ENCODE data around the gene FAM50B. TPM values are rescaled to one million over a fixed set of nuclear protein-coding genes. Genes with fewer than 3 reads are reported as not detected.

Gene FAM50B
- total and polyA plus RNA-seq, 2 donors (not counting 1 experiment from before 2014, with no cell fraction given): 4.2 to 9.8 TPM

GRCh38 chr6:3891883-3892282 lies 42.7 kb downstream of the FAM50B start:
- H4K20me1 ChIP-seq (ENCODE audit: control insufficient read depth, insufficient read depth, low read length, poor library complexity, severe bottlenecking): no peaks in the 10 kb centered on the region
- intact Hi-C loops (cut with micrococcal nuclease): no loop called here
- H2AFZ ChIP-seq (ENCODE audit: insufficient read depth, low read depth, low read length, poor library complexity, severe bottlenecking): no peak overlapping the region
- no peak overlapping the region for H3K4me2 ChIP-seq (replicated peaks; ENCODE audit: low read depth, low read length, poor library complexity, severe bottlenecking)
- Mint-ChIP-seq H3K9me3 (ENCODE audit: insufficient read depth) (no peaks in the 10 kb centered on the region), H3K4me3 (no peak overlapping the region), H3K27ac (no peak overlapping the region), H3K27me3 (no peaks in the 10 kb centered on the region), H3K4me1 (no peaks in the 10 kb centered on the region)
- TF ChIP-seq CTCF (IDR thresholded peaks at IDR 0.05): no peak
- H3K27me3 ChIP-seq (replicated peaks in 1 of 4; ENCODE audit: control extremely low read depth in 1 of 4, control insufficient read depth in 3 of 4, insufficient read depth in 4 of 4, low read length in 3 of 4): no peaks in the 10 kb centered on the region
- ChIA-PET CTCF (interaction anchor here (0.6 to 0.7 kb wide), 2 partner anchors 31 to 36 kb away, joined by 3 read pairs; no protein-coding TSS in a partner anchor), POLR2A (no interaction called here)
- no peaks in the 10 kb centered on the region for H3K79me2 ChIP-seq (ENCODE audit: control insufficient read depth, insufficient read depth, low read length)
- DNase-seq (no peak), ATAC-seq (ENCODE audit: low read depth) (no peak)
- no peak overlapping the region for H3K4me3 ChIP-seq (ENCODE audit: control extremely low read depth in 1 of 5, extremely low read depth in 1 of 5, insufficient read depth in 1 of 5, low read depth in 2 of 5, low read length in 4 of 5)
- H3K36me3 ChIP-seq (replicated peaks in 1 of 2; ENCODE audit: control extremely low read depth in 1 of 2, control insufficient read depth in 1 of 2, extremely low read depth in 1 of 2, insufficient read depth in 2 of 2, low read length in 1 of 2): no peaks in the 10 kb centered on the region
- H3K9me3 ChIP-seq (ENCODE audit: control extremely low read depth in 1 of 3, control insufficient read depth in 2 of 3, insufficient read depth in 1 of 3, low read length in 2 of 3): no peaks in the 10 kb centered on the region
- no peak overlapping the region for H3K9ac ChIP-seq (ENCODE audit: low read length)
- H3K27ac ChIP-seq (ENCODE audit: low read length in 2 of 2): no peak overlapping the region
- H3K4me1 ChIP-seq (ENCODE audit: control insufficient read depth in 2 of 2, insufficient read depth in 2 of 2, low read length in 2 of 2): no peaks in the 10 kb centered on the region
- WGBS (ENCODE audit: insufficient coverage): 95% methylated on average over 3 of the region's 3 CpGs

- H3K4me2 ChIP-seq (replicated peaks; ENCODE audit: low read depth, low read length, poor library complexity, severe bottlenecking): no peak overlapping the region
- CTCF ChIA-PET: no interaction called here
- TF ChIP-seq EZH2 (IDR thresholded peaks at IDR 0.05; ENCODE audit: borderline replicate concordance, insufficient read depth, low read depth, low read length, poor library complexity, severe bottlenecking) (no peak), CTCF (IDR thresholded peaks at IDR 0.05) (no peak)
- H3K27me3 Mint-ChIP-seq: peaks cover 3% of the 10 kb centered on the region
- H3K4me1 Mint-ChIP-seq: no peaks in the 10 kb centered on the region
- H3K27ac Mint-ChIP-seq: no peak overlapping the region
- ATAC-seq (ENCODE audit: low read depth): no peak
- H3K27ac ChIP-seq (ENCODE audit: low read length in 2 of 2): no peak overlapping the region
- no peak overlapping the region for H2AFZ ChIP-seq (ENCODE audit: insufficient read depth, low read depth, low read length, poor library complexity, severe bottlenecking)
- intact Hi-C loops (cut with micrococcal nuclease): no loop called here
- DNase-seq: no peak
- 80% methylated on average over 5 of the region's 6 CpGs for WGBS (ENCODE audit: insufficient coverage)
- no peaks in the 10 kb centered on the region for H3K4me1 ChIP-seq (ENCODE audit: control insufficient read depth in 2 of 2, insufficient read depth in 2 of 2, low read length in 2 of 2)
- no peak overlapping the region for H3K4me3 Mint-ChIP-seq
- no peaks in the 10 kb centered on the region for H4K20me1 ChIP-seq (ENCODE audit: control insufficient read depth, insufficient read depth, low read length, poor library complexity, severe bottlenecking)
- no peaks in the 10 kb centered on the region for H3K9me3 Mint-ChIP-seq (ENCODE audit: insufficient read depth)
- H3K9ac ChIP-seq (ENCODE audit: low read length): no peak overlapping the region
- POLR2A ChIA-PET: interaction anchor here (0.6 kb wide), 1 partner anchor 1169 kb away, joined by 6 read pairs; no protein-coding TSS in a partner anchor
- no peaks in the 10 kb centered on the region for H3K9me3 ChIP-seq (ENCODE audit: control extremely low read depth in 1 of 3, control insufficient read depth in 2 of 3, insufficient read depth in 1 of 3, low read length in 2 of 3)
- no peaks in the 10 kb centered on the region for H3K27me3 ChIP-seq (replicated peaks in 1 of 4; ENCODE audit: control extremely low read depth in 1 of 4, control insufficient read depth in 3 of 4, insufficient read depth in 4 of 4, low read length in 3 of 4)
- H3K79me2 ChIP-seq (ENCODE audit: control insufficient read depth, insufficient read depth, low read length): no peaks in the 10 kb centered on the region
- no peaks in the 10 kb centered on the region for H3K36me3 ChIP-seq (replicated peaks in 1 of 2; ENCODE audit: control extremely low read depth in 1 of 2, control insufficient read depth in 1 of 2, extremely low read depth in 1 of 2, insufficient read depth in 2 of 2, low read length in 1 of 2)
- H3K4me3 ChIP-seq (ENCODE audit: control extremely low read depth in 1 of 5, extremely low read depth in 1 of 5, insufficient read depth in 1 of 5, low read depth in 2 of 5, low read length in 4 of 5): no peak overlapping the region
Measured at GRCh38 chr6:3892603-3893002, 43.4 kb downstream of the FAM50B start.

Measured in B cell (primary cell).